Astrocyte of the cerebellum (primary cell): ENCODE data around the gene PARD3B.

ENCODE experiments used
- DNase-seq: peaks from one replicate; pipeline ENCODE4 v3.0.0-alpha.2; 2011; ENCODE audit warnings: low read depth
- H3K4me3 ChIP-seq: 2 replicates; pipeline ENCODE4 v1.5.1; 2011; ENCODE audit warnings: mild to moderate bottlenecking, low read depth, low read length, moderate library complexity
- in situ Hi-C: cut with HindIII; loops from 2 replicates; pipeline ENCODE4 v1.10.0; 2017; ENCODE audit warnings: low sequenced_read_pairs
- TF ChIP-seq, protein P1 (sequence below): IDR thresholded peaks from 2 replicates; pipeline ENCODE4 v1.5.1; 2012; ENCODE audit warnings: low read length, low read depth, moderate library complexity, mild to moderate bottlenecking; ENCODE audit errors: missing control alignments

Gene PARD3B

DNA sequence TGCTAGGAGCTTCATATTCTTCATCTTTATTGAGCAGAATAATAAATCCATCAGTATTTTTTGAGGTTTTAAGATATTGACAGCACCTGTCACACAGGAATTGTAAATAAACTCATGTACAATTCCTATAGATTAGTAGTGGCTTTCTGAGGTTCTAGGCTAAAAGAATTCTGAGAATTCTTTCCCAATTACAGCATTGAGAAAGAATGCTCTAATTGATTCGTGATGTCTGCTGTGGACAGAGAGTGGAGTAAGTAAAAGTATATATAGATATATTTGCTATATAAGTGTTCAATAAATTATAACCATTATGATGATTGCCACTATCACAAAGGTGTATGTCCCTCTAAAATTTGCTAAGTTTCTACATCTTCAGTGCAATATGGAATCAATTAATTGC lies 950.5 kb downstream of the PARD3B start:
- in situ Hi-C loops = no loop called here
- DNase-seq = no peak
- no peak overlapping the region for H3K4me3 ChIP-seq
- TF ChIP-seq, protein P1, sequence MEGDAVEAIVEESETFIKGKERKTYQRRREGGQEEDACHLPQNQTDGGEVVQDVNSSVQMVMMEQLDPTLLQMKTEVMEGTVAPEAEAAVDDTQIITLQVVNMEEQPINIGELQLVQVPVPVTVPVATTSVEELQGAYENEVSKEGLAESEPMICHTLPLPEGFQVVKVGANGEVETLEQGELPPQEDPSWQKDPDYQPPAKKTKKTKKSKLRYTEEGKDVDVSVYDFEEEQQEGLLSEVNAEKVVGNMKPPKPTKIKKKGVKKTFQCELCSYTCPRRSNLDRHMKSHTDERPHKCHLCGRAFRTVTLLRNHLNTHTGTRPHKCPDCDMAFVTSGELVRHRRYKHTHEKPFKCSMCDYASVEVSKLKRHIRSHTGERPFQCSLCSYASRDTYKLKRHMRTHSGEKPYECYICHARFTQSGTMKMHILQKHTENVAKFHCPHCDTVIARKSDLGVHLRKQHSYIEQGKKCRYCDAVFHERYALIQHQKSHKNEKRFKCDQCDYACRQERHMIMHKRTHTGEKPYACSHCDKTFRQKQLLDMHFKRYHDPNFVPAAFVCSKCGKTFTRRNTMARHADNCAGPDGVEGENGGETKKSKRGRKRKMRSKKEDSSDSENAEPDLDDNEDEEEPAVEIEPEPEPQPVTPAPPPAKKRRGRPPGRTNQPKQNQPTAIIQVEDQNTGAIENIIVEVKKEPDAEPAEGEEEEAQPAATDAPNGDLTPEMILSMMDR = no peak

GRCh38 chr2:205496370-205496769 lies 951.1 kb downstream of the PARD3B start:
- no peak for DNase-seq
- TF ChIP-seq, protein P1 = no peak
- H3K4me3 ChIP-seq = no peak overlapping the region
- in situ Hi-C loops = no loop called here

GRCh38 chr2:205496772-205497171 lies 951.5 kb downstream of the PARD3B start:
- H3K4me3 ChIP-seq = no peak overlapping the region
- in situ Hi-C loops = no loop called here
- TF ChIP-seq, protein P1 = no peak
- DNase-seq = no peak

- no peak for DNase-seq
- TF ChIP-seq, protein P1 = no peak
- in situ Hi-C loops = no loop called here
- no peak overlapping the region for H3K4me3 ChIP-seq
Observed at GRCh38 chr2:205499006-205499405, 953.7 kb downstream of the PARD3B start.

- TF ChIP-seq, protein P1 = no peak
- in situ Hi-C loops = no loop called here
- no peak for DNase-seq
- H3K4me3 ChIP-seq = no peak overlapping the region
Observed at GRCh38 chr2:205500065-205500464, 954.8 kb downstream of the PARD3B start.

DNA sequence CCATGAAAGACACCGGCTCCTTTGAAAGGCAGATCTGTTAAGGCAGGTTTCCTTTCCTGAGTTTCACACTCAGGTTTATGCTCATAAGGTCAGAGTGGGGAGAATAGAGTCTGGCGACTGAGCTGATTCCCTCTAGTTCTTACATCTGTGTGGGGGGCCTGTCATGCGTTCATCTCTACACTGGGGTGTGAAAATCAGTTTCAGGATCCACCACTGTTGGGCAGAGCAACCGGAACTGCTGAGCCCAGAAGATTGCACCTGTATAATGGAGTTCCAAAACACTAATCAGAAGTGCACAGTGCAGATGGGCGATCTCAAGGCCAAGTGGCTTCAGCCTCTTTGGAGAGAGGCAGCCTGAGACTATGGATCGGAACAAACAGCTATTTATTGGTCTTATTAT lies 955.7 kb downstream of the PARD3B start:
- no peak overlapping the region for H3K4me3 ChIP-seq
- DNase-seq = no peak
- TF ChIP-seq, protein P1 = no peak
- in situ Hi-C loops = no loop called here

DNA sequence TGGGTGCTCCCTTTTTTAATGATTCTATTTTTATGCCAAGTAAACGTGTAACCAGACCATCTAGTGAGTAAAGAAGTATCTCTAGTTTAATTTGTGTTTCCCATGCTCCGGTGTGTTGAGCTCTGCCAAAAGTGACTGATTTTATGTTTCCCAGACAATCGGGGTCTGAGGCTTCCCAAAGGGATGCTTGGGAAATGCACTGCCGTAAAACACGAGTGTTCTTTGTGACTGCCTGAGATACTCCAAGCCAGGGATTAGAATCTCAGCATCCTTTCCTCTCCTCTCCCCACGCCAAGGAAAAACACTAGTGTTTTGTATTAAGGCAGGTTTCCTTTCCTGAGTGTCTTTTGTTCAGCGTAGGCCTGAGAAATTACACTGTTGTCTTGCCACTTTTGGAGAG lies 956.6 kb downstream of the PARD3B start:
- no peak overlapping the region for H3K4me3 ChIP-seq
- no peak for DNase-seq
- TF ChIP-seq, protein P1 = no peak
- in situ Hi-C loops = no loop called here
